Body of pancreas (tissue), 4 donors: ENCODE data around the gene RNF2.

Source experiments
- CTCF ChIP-seq, 7 experiments: fragments of 450-650 bp in 4 of 7; fragments of 200-600 bp in 3 of 7; sonication (generic) in 3 of 7; IDR thresholded peaks; one replicate each; pipeline ENCODE4 v1.5.1; 2016 to 2019; ENCODE audit warnings: antibody characterized with exemption in 7 of 7
- POLR2A ChIP-seq, 3 donors: fragments of 450-650 bp; IDR thresholded peaks; one replicate each; pipeline ENCODE4 v1.6.1; 2016; ENCODE audit warnings: antibody characterized with exemption in 3 of 3, mild to moderate bottlenecking in 2 of 3

GRCh38 chr1:185016880-185017279, 28.5 kb upstream of the RNF2 start:
- TF ChIP-seq CTCF (IDR thresholded peaks at IDR 0.05) = no peak
- no peak for TF ChIP-seq POLR2A (IDR thresholded peaks at IDR 0.05)
